K562 (cell line): Measurements from ENCODE around the gene PFN2. TPM values are rescaled to one million over a fixed set of nuclear protein-coding genes. Genes with fewer than 3 reads are reported as not detected.

Experiments used
- ATAC-seq: fragments of 200-7000 bp; cut with Tn5 transposase; 3 replicates; pipeline ENCODE4 v1.9.1; 2020; ENCODE audit warnings: moderate library complexity
- BruUV-seq: library from RNA; stranded (reverse); fragments of 400-500 nt; replicated peaks from 2 replicates; lab custom pipeline; 2021; lab: Mats Ljungman, UMichigan
- CTCF ChIA-PET: fragments of 300-600 bp; formaldehyde crosslinking; extraction: SDS; loops from one replicate; lab custom pipeline; 2021; ENCODE audit warnings: low intra/inter-chr PET ratio; lab: Yijun Ruan, JAX
- POLR2A ChIA-PET: fragments of 300-600, 350-650 bp; sonication (Branson Sonifier 250); formaldehyde crosslinking; extraction: SDS; loops from one replicate; lab custom pipeline; 2021; ENCODE audit warnings: antibody characterized with exemption, inconsistent platforms; lab: Yijun Ruan, JAX
- DNase-seq, 4 experiments: peaks; one replicate each; pipeline versions ENCODE4 v3.0.0 to v3.0.0-alpha.2; 2011 to 2018; ENCODE audit warnings: low spot score in 3 of 4, mixed read lengths in 3 of 4; ENCODE audit errors: extremely low read depth in 1 of 4
- FAIRE-seq: peaks from 2 replicates; lab custom pipeline; 2011; peaks lifted over from hg19 to GRCh38; lab: Jason Lieb, UNC
- H2AFZ ChIP-seq: 2 replicates; pipeline ENCODE4 v1.6.0; 2011; ENCODE audit warnings: low read depth, low read length, control low read depth, inconsistent platforms
- H3K27ac ChIP-seq: fragments of 200-600 bp; 3 replicates; pipeline ENCODE4 v1.8.0; 2011; ENCODE audit warnings: low read depth, mild to moderate bottlenecking, control low read depth, inconsistent platforms, low read length, moderate library complexity, mixed read lengths; ENCODE audit errors: extremely low read depth
- H3K27me3 ChIP-seq, 2 experiments: fragments of 300-600 bp in 1 of 2; 2 replicates in 1 of 2; 3 replicates in 1 of 2; pipeline versions ENCODE4 v1.6.0 to v1.8.0; 2011; ENCODE audit warnings: inconsistent platforms in 2 of 2, low read length in 2 of 2, mild to moderate bottlenecking in 1 of 2, mixed read lengths in 1 of 2, moderate library complexity in 1 of 2; ENCODE audit not compliant: control insufficient read depth in 2 of 2, insufficient read depth in 2 of 2
- H3K36me3 ChIP-seq: fragments of 300-600 bp; 3 replicates; pipeline ENCODE4 v1.8.0; 2011; ENCODE audit warnings: mild to moderate bottlenecking, low read length, inconsistent platforms; ENCODE audit not compliant: control insufficient read depth, insufficient read depth
- H3K4me1 ChIP-seq, 2 experiments: fragments of 200-600 bp in 1 of 2; replicated peaks in 1 of 2; 2 replicates in 1 of 2; 3 replicates in 1 of 2; pipeline versions ENCODE4 v1.5.1 to v1.8.0; 2011; ENCODE audit warnings: inconsistent platforms in 2 of 2, low read length in 2 of 2, mild to moderate bottlenecking in 1 of 2, mixed read lengths in 1 of 2, moderate library complexity in 1 of 2; ENCODE audit not compliant: control insufficient read depth in 2 of 2, insufficient read depth in 2 of 2
- H3K4me2 ChIP-seq: 2 replicates; pipeline ENCODE4 v1.6.1; 2011; ENCODE audit warnings: low read length, control low read depth, inconsistent platforms, mixed read lengths; ENCODE audit not compliant: insufficient read depth
- H3K4me3 ChIP-seq: fragments of 200-600 bp; sonication (generic), shearing (Covaris generic); 2 replicates; pipeline ENCODE4 v1.5.1; 2016; ENCODE audit warnings: control low read depth, inconsistent platforms
- H3K79me2 ChIP-seq: fragments of 200-600 bp; 3 replicates; pipeline ENCODE4 v1.8.0; 2011; ENCODE audit warnings: low read length, inconsistent platforms; ENCODE audit not compliant: control insufficient read depth, insufficient read depth
- H3K9ac ChIP-seq, 2 experiments: 2 replicates each; pipeline versions ENCODE4 v1.6.0 to v1.6.1; 2011; ENCODE audit warnings: low read depth in 2 of 2, low read length in 2 of 2, control low read depth in 1 of 2, inconsistent platforms in 1 of 2, mild to moderate bottlenecking in 1 of 2, mixed read lengths in 1 of 2; ENCODE audit not compliant: insufficient read depth in 1 of 2
- H3K9me1 ChIP-seq: one replicate; pipeline ENCODE4 v1.6.0; 2011; ENCODE audit warnings: inconsistent platforms, mild to moderate bottlenecking, low read length, moderate library complexity; ENCODE audit not compliant: control insufficient read depth, insufficient read depth
- H3K9me3 ChIP-seq: replicated peaks from 2 replicates; pipeline ENCODE4 v1.5.1; 2011; ENCODE audit warnings: low read depth, low read length, inconsistent platforms; ENCODE audit not compliant: control insufficient read depth, insufficient read depth
- H4K20me1 ChIP-seq: replicated peaks from 2 replicates; pipeline ENCODE4 v1.6.1; 2011; ENCODE audit warnings: low read length, inconsistent platforms, mixed read lengths; ENCODE audit not compliant: control insufficient read depth, insufficient read depth
- KHSRP ChIP-seq: fragments of 450-650 bp; IDR thresholded peaks from 2 replicates; pipeline ENCODE4 v1.6.1; 2017
- PHF20 ChIP-seq: fragments of 450-650 bp; IDR thresholded peaks from 2 replicates; pipeline ENCODE4 v1.6.1; 2018; ENCODE audit not compliant: partially characterized antibody
- POLR3G ChIP-seq: IDR thresholded peaks from 2 replicates; pipeline ENCODE4 v1.6.1; 2011; ENCODE audit not compliant: insufficient read length, insufficient replicate concordance; ENCODE audit errors: extremely low read depth
- RCOR1 ChIP-seq, 2 experiments: IDR thresholded peaks; 2 replicates each; pipeline ENCODE4 v1.6.1; 2012; ENCODE audit warnings: low read depth in 2 of 2, low read length in 2 of 2, borderline replicate concordance in 1 of 2, improper control_type of control experiment in 1 of 2
- SRSF7 ChIP-seq: fragments of 200-400 bp; formaldehyde crosslinking; optimal IDR thresholded peaks from 2 replicates; pipeline ENCODE3; 2017; ENCODE audit warnings: mild to moderate bottlenecking, low read depth, low read length
- TAF1 ChIP-seq: IDR thresholded peaks from 2 replicates; pipeline ENCODE4 v1.6.1; 2011; ENCODE audit warnings: mild to moderate bottlenecking, low read length, moderate library complexity; ENCODE audit not compliant: insufficient read depth, control insufficient read depth, severe bottlenecking; ENCODE audit errors: extremely low read depth
- ZNF584 ChIP-seq: fragments of 200-800 bp; sonication (Bioruptor generic); IDR thresholded peaks from 2 replicates; pipeline ENCODE4 v1.6.1; 2016; ENCODE audit warnings: low read depth, mild to moderate bottlenecking, missing genetic modification characterization, missing compliant biosample characterization
- WGBS: fragments of 100-300 bp; shearing (Covaris generic); methylation state at CpG from one replicate; pipeline ENCODE4 v1.1.6; 2016; ENCODE audit warnings: low coverage, mixed read lengths; ENCODE audit not compliant: insufficient coverage; ENCODE audit errors: missing lambda C conversion rate; 5-methylcytosine and 5-hydroxymethylcytosine counted together
- in situ Hi-C: fragments of 300-500 bp; cut with MboI; formaldehyde crosslinking; loops from 4 replicates; pipeline ENCODE4 v1.15.0; 2018; ENCODE audit warnings: inconsistent platforms, mixed read lengths
- intact Hi-C: fragments of 100-400 bp; cut with micrococcal nuclease; formaldehyde crosslinking; loops from 2 replicates; pipeline ENCODE4 v1.14.2; 2022
- polyA plus RNA-seq, 8 experiments: library from polyadenylated mRNA; depleted of rRNA in 4 of 8; stranded (reverse) in 5 of 8; unstranded in 3 of 8; fragments of >200 nt; fragmentation: Nextera tagmentation in 2 of 8; fragmentation: Illumina TruSeq in 1 of 8; extraction: Ambion mirVana in 2 of 8; extraction: Trizol in 1 of 8; gene quantifications; 2 replicates each; pipeline versions ENCODE4 v1.2.1 to v1.2.3, GENCODE V29; 2011 to 2014; ENCODE audit warnings: inconsistent platforms in 1 of 8, missing spikeins in 1 of 8
- total RNA-seq, 7 experiments: library from RNA; depleted of rRNA in 6 of 7; stranded (reverse); fragments of >200 nt in 6 of 7; fragmentation: Illumina TruSeq in 2 of 7; extraction: Trizol in 2 of 7; gene quantifications; 2 replicates each; pipeline versions ENCODE4 v1.2.1 to v1.2.3, GENCODE V29; 2011 to 2021; ENCODE audit warnings: low replicate concordance in 1 of 7
- TF ChIP-seq, protein P1 (sequence below), 2 experiments: fragments of 200-800 bp in 1 of 2; sonication (Bioruptor generic) in 1 of 2; sonication (generic) in 1 of 2; formaldehyde crosslinking in 1 of 2; IDR thresholded peaks in 1 of 2; conservative IDR thresholded peaks in 1 of 2; 2 replicates each; pipeline versions ENCODE4 v1.5.0 to v1.6.1; 2016 to 2020; ENCODE audit warnings: missing compliant biosample characterization in 1 of 2, missing genetic modification characterization in 1 of 2, missing genetic modification reagents in 1 of 2
- TF ChIP-seq, protein P2 (sequence below): fragments of 450-650 bp; IDR thresholded peaks from 2 replicates; pipeline ENCODE4 v1.7.0; 2016; ENCODE audit warnings: borderline replicate concordance

The PFN2 gene
- total and polyA plus RNA-seq, 9 of the 15 experiments (the other 6 are each of a cell fraction or from before 2014, with no cell fraction given): 0.14 to 0.86 (median 0.35) TPM

DNA sequence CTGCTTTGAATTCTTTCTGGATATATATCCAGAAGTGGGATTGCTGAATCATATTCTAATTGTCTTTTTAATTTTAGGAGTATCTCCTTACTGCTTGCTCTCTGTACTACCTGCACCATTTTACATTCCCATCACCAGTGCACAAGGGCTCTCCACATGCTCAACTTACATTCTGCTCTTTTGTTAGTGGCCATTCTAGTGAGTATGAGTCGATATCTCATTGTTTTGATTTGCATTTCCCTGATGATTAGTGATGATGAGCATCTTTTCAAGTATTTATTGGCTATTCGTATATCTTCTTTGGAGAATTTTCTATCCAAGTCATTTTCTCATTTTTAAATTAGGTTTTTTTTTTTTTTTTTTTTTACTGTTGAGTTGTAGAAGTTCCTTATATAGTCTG is 29.5 kb downstream of the PFN2 start:
- FAIRE-seq: no peak
- in situ Hi-C loops: no loop called here
- POLR2A ChIA-PET: no interaction called here

More for the DNA sequence above, 29.5 kb downstream of the PFN2 start:
- intact Hi-C loops: no loop called here
- Histone ChIP-seq H3K4me3 (no peak overlapping the region), H3K9me1 (no peaks in the 10 kb centered on the region), H3K9ac (no peak overlapping the region), H3K4me1 (no peaks in the 10 kb centered on the region; a peak in 1 of 5 replicates), H3K4me2 (no peak overlapping the region), H3K9me3 (no peaks in the 10 kb centered on the region), H4K20me1 (no peaks in the 10 kb centered on the region), H3K36me3 (no peaks in the 10 kb centered on the region), H3K27me3 (no peaks in the 10 kb centered on the region), H2AFZ (no peak overlapping the region), H3K79me2 (no peaks in the 10 kb centered on the region), H3K27ac (no peak overlapping the region)
- ATAC-seq (no peak), DNase-seq (no peak)
- CTCF ChIA-PET: no interaction called here
- 21% methylated on average over 2 of the region's 2 CpGs for whole genome bisulfite sequencing
- TF ChIP-seq, protein P1, sequence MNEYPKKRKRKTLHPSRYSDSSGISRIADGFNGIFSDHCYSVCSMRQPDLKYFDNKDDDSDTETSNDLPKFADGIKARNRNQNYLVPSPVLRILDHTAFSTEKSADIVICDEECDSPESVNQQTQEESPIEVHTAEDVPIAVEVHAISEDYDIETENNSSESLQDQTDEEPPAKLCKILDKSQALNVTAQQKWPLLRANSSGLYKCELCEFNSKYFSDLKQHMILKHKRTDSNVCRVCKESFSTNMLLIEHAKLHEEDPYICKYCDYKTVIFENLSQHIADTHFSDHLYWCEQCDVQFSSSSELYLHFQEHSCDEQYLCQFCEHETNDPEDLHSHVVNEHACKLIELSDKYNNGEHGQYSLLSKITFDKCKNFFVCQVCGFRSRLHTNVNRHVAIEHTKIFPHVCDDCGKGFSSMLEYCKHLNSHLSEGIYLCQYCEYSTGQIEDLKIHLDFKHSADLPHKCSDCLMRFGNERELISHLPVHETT (CRISPR knock-in tag; conservative IDR thresholded peaks at IDR 0.05 in 1 of 2, IDR thresholded peaks at IDR 0.05 in 1 of 2): no peak
- TF ChIP-seq, protein P2, sequence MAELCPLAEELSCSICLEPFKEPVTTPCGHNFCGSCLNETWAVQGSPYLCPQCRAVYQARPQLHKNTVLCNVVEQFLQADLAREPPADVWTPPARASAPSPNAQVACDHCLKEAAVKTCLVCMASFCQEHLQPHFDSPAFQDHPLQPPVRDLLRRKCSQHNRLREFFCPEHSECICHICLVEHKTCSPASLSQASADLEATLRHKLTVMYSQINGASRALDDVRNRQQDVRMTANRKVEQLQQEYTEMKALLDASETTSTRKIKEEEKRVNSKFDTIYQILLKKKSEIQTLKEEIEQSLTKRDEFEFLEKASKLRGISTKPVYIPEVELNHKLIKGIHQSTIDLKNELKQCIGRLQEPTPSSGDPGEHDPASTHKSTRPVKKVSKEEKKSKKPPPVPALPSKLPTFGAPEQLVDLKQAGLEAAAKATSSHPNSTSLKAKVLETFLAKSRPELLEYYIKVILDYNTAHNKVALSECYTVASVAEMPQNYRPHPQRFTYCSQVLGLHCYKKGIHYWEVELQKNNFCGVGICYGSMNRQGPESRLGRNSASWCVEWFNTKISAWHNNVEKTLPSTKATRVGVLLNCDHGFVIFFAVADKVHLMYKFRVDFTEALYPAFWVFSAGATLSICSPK: no peak
- no peak for TF ChIP-seq POLR3G
- TF ChIP-seq SRSF7: no peak
- no peak for TF ChIP-seq TAF1
- TF ChIP-seq ZNF584 (CRISPR knock-in tag): no peak
- TF ChIP-seq KHSRP: no peak
- TF ChIP-seq RCOR1 (IDR thresholded peaks at IDR 0.05; ENCODE audit: borderline replicate concordance in 1 of 2, low read depth in 2 of 2, low read length in 2 of 2): no peak
- TF ChIP-seq PHF20: no peak
- no TSS peak for BruUV-seq
